AG08396 (cell line): ENCODE results near the gene CD2.

Experiments
- DNase-seq: peaks from one replicate; pipeline ENCODE4 v3.0.0; 2012; ENCODE audit warnings: low spot score, mixed read lengths

The CD2 gene

DNA sequence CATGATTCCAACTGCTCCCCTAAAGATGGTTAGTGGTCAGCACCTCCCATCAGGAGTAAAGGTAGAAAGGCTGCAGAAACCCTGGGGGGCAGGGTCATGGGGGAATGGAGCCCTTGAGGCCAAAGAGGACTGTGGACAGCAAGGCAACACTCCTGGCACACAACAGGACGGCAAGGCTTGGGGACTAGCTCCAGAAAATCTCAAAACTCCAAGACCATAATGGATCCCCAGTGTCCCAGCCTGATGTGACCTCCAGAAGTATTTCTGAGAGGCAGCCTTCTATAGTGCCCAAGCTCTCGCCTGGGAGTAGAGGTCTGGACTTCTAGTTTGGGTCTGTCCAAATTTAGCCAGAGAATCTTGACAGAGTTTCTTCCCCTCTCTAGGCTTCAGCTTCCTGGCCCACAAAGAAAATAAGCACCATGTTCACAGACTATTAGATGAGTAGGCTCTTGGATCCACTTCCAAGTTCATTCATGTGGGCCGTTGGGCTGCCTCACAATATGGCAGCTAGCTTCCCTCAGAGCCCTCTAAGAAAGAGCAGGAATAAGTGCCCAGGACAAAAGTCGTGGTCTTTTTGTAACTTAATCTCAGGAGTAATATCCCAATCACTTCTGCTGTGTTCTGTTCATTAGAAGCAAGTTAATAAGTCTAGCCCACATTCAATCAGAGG is 6.9 kb downstream of the CD2 start:
- no peak for DNase-seq

DNA sequence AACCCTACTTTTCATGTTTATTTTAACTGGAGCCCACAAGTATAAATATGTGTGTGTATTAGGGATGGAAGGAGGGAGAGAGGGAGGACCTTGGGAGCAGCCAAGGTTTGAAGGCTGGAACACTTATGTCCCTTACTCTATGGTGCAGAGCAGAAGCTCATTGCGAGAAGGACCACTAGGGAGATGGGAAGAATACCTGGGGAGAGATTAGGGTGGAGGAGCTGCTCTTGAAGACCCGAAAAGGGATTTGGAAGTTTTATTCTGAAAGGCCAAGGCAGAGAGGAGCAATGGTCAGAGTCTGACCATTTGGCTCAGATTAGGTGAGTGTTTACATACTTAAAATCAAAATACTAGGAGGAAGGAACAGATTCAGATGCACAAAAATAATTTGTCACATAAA is 8.1 kb downstream of the CD2 start:
- no peak for DNase-seq

DNA sequence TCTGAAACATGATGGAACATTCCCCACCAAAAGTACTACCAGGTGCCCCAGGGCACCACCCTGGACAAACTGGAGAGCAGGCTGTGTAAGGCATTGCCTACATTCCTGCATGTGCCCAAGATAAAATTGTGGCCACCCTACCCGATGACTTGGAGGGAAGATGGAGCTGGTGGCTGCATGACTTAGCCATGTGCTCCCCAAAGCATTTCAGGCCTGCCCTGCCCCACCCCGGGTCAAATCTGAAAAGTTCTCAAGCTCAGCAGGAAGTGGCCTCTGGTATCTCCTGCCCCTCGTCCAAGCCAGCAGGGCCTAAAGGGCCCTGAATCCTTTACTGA is 8.5 kb downstream of the CD2 start:
- DNase-seq: no peak

DNA sequence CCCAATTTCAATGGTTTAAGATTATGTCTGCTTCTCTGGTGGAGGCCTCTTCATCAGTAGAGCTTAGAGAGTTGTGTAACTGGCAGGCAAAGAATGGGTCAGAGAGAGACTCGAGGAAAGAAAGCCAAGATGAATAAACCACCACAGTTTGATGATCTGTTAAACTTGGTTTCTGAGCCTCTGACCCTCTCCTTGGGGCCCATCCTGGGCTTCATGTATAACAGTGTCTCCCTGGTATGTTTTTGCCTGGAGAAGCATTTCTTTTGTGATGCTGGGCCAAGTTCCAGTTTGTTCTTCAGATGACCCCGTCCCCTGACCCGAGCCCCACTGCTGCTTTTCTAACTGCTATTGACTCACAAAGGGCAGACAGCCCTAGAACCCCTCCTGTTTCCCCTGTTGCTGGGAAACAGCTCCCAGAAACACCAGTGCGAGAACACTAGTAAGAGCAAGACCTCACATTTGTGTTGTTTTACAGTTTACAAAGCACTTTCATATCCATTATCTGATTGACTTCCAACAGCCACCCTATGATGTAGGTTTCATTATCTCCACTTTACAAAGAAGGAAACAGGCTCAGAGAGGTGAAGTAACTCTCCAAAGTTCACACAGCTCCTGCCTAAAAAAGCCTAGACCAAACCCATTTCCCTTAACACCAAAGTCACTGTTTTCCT is 9.0 kb downstream of the CD2 start:
- DNase-seq: no peak

DNA sequence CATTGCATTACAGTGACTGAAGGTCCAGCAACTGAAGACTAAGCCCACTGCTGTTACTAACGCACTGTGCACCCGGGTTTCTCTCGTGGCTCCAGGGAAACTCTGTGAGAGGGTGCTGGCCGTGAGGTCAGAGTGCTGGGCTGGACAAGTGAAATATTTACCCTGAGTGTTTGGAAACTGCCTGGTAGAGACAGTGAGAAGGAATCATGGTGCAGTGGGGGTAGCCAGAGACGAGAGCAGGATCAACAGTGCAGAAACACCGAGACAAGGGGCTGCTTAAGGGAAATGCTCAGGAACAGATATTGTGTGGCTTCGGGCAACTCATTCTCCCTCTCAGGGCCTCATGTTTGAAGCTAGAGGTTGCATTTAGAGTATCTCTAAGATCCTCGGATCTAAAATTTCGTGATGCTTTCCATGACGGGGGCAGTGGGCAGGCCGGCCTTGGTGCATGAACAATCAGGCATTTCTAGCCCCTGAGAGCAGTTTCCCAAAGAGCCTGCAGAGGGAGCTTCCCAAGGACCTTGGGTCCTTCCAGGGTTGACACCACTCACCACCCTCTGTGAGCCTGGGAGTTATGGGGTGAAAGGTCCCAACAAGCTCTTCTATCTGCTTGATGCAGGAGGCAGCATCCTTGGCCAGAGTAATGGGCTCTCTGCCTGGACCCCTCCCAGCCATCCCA is 9.7 kb downstream of the CD2 start:
- peak; percentile 31 for DNase-seq

DNA sequence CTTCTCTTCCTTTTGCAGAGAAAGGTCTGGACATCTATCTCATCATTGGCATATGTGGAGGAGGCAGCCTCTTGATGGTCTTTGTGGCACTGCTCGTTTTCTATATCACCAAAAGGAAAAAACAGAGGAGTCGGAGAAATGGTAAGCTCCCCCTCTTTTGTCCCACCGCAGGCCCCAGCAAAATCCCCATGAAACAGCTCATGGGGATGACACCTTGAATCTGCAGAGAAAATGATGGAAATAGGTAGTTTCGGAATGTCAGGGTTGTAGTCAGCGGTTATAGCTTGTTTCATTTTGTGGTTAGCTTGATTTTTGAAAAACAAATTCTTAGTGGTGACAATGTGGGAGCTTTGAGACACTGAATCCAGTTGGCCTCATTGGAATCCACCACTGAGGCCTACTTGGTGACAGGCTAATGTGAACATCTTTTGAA is 10.3 kb downstream of the CD2 start:
- no peak for DNase-seq

DNA sequence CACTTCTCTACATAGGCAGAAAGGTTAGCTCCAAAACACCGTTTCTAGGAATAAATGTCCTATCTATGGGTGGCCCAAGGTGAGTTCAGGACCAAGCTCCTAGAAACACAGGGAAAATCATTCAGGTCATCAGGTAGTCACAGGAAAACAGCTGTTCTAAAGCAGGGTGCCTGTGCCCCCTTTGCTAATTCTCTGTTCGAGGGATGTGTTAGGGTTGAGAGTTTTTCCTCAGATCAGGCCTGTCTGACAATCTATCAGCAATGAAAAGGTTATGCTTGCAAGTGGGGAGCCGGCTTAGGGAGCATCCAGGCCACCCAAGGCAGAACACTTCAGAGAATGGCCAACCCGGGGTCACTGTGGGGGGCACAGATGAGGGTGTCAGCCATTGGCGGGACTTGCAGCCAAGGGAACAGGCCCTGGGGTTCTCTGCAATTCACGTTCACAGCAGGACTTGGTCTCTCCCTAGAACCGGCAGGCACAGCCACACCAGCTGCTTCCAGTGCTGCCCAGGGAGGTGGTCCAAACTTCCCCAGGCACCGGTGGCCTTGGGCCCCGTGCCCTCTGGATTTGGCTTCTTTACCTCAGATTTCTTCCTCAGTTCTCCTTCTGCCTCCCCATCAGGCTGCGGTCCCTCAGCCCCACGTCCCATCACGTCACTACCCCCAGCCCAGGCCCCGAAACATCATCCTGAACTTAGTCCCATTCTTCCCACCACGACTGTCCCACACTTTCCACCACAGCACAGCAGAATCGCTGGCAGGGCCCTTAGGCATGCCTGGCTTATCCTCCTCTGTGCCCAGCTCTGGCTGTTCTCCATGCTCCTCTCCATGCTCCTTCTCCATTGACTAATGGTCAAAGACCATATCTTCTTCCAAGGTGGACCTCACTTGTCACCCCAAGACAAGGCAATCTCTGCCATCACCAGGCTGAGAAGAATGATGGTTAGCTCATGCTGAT is 11.0 kb downstream of the CD2 start:
- no peak for DNase-seq

DNA sequence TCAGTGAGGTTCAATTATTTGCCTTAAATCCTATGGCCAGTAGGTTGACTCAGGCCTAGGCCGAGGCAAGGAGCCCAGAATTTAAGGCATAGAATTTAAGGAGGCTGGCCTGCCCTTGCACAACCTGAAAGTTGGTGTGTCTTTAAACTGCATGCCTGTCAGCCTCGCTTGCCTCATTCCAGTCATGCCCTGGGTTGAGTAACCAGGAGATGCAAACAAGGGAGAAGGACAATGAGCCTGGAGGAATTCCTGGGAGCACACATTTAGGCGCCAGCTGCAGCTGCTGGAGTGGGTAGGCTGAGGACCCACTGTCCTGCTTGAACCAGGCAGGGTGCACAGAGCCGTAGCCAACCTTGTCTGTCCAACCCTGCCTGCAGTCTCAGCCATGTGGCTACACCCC is 11.7 kb downstream of the CD2 start:
- no peak for DNase-seq

DNA sequence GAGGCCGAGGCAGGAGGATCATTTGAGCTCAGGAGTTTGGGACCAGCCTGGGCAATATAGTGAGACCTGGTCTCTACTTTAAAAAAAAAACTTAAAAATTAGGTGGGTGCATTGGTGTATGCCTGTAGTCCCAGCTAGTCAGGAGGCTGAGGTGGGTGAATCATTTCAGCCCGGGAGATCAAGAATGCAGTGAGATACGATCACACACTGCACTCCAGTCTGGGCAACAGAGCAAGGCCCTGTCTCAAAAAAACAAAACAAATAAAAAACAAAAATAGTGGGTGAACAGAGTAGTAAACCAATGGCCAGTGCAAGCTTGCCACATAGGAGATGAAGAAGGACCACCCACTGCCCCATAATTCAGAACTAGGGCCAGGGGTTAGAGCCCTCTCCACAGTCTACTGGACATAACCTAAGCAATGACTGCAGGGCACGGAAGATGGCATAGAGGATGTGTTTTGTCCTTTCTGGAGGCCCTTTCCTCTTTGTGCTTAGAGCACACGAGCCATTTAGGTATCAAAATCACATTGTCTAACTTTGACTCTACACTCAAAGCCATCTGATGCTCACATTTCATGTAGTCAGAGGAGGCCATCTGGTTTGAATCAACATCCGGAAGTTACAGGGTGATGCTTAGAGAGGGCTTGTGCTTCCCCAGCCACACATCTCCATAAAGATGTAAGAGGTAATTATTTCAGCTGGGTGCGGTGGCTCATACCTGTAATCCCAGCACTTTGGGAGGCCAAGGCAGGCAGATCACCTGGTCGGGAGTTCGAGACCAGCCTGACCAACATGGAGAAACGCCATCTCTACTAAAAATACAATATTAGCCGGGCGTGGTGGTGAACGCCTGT is 12.6 kb downstream of the CD2 start:
- no peak for DNase-seq

DNA sequence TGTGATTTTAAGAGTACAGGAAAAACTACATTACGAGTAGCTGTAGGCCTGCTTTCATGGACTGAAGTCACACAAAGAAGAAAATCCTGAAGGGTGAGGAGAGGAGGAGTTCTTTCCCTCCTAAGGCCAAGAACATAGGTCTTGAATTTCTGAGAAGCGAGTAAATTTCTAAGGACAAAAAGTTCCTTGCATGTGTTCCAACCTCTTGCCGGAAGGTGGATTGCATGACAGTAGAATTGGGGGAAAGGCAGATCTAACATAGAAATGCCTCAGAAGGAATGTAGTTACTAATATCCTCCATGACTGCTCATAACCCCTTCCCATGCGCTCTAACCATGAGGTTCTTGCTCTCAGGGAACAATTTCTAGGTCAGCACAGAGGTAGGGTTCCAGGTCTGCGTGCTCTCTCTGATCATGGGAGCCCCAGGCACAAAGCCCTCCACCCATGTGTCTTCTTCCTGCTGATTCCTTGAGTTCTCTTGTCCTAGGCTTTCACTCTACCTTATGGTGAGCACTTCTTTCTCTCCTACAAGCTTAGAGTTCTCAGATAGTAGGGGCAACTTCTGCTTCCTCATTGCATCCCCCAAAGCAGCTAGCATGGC is 13.7 kb downstream of the CD2 start:
- no peak for DNase-seq

DNA sequence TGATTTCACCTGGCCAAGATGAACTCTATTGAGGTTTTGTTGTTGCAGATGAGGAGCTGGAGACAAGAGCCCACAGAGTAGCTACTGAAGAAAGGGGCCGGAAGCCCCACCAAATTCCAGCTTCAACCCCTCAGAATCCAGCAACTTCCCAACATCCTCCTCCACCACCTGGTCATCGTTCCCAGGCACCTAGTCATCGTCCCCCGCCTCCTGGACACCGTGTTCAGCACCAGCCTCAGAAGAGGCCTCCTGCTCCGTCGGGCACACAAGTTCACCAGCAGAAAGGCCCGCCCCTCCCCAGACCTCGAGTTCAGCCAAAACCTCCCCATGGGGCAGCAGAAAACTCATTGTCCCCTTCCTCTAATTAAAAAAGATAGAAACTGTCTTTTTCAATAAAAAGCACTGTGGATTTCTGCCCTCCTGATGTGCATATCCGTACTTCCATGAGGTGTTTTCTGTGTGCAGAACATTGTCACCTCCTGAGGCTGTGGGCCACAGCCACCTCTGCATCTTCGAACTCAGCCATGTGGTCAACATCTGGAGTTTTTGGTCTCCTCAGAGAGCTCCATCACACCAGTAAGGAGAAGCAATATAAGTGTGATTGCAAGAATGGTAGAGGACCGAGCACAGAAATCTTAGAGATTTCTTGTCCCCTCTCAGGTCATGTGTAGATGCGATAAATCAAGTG is 14.3 kb downstream of the CD2 start:
- no peak for DNase-seq

DNA sequence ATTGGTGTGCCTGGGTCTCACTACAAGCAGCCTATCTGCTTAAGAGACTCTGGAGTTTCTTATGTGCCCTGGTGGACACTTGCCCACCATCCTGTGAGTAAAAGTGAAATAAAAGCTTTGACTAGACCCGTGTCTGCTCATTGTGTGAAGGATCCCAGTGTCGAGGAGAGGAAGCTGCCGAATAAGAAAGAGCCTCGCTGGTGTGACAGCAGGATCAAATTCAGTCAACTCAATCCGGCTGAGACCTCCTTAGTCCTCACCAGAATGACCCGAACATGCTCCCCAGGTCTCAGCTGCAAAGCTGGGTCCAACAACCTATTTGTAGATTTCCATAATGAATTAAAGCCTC is 14.8 kb downstream of the CD2 start:
- DNase-seq: no peak

DNA sequence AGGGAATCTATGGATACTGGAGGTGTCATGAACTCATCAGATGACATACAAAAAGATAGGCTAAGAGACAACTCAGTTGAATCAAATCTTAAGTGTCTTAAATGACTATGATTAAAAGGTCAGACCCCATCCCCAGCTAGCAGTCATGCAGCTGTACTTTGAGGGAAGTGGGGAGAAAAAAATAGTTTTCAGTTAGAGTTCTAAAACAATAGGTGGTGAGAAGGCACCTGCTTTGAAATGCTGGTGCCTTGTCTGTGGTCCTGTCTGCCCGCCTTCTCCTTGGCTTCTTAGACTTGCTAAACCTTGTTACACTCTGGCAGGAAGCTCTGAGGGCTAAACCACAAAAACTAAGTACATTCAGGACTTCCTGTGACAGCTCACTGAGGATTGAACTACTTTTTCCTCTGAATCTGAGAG is 15.3 kb downstream of the CD2 start:
- no peak for DNase-seq

DNA sequence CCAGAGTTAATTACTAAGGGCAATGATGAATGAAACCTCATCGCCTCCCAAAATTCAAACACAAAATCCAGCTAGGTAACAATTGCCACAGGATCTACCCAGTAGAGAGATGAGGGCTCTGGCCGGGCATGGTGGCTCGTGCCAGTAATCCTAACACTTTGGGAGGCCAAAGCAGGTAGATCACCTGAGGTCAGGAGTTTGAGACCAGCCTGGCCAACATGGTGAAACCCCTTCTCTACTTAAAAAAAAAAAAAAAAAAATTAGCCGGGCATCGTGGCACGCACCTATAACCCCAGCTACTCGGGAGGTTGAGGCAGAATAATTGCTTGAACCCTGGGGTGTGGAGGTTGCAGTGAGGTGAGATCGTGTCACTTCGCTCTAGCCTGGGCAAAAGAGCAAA is 15.8 kb downstream of the CD2 start:
- DNase-seq: no peak

DNA sequence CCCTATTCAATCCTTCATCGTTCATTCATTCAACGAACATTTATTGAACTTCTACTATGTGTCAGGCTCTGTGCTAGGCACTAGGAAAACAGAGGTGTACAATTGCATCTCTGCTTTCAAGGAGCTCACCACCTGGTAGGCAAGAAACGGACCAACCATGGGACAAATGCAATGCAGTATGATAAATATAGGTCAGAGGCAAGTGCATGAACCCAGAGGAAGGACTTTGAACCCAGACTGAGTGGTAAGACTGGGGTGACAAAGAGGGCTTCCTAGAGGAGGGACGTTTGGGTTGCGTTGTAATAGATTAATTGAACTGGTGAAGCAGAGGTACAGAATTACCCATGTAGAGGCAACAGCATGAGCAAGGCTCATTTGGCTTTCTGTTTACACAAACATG is 16.4 kb downstream of the CD2 start:
- no peak for DNase-seq

DNA sequence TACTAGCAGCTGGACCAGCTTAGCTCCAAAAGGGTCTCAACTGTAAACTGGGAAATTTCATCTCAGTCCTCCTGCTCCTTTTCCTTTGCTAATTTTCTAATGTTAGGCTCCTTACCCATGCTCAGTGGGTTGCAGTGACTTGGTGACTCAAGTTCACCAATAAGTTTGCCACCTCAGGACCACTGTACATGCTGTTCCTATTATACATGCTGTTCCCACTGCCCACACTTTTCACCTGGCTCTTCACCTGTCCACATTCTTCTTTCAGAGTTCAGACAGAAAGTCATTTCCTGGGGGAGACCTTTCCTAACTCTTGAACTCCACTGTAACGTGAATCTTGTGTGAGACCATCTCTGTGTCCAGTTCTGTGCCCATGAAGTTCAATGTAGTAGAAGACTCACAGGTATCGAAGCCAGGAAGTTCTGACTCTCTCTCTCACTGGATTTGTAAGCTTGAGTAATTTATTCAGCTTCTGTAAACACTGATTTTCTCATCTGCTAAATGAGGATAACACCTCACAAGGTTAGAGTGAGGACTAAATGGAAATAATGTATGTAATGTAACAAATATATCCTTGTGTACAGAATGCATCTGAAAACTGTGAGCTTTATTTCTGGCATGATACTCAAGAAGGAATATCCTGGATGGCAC is 17.9 kb downstream of the CD2 start:
- DNase-seq: no peak

DNA sequence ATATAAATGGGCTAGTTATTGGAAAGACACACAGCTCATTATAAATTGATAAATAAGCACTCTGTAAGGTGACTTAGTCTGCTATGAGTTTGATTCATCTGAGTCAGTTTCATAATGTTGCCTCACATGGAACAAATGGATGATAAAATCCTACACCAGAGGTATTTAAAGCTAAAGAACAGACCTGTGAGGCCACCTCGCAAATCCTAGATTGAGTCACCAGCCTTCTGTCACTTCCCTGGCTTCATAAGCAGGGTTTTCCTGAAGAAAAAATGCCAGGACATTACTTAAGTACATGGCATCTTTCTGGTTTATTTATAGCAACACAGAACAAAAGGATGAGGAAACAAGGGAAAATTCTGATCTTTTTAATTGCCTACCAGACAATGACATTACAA is 18.4 kb downstream of the CD2 start:
- DNase-seq: no peak

DNA sequence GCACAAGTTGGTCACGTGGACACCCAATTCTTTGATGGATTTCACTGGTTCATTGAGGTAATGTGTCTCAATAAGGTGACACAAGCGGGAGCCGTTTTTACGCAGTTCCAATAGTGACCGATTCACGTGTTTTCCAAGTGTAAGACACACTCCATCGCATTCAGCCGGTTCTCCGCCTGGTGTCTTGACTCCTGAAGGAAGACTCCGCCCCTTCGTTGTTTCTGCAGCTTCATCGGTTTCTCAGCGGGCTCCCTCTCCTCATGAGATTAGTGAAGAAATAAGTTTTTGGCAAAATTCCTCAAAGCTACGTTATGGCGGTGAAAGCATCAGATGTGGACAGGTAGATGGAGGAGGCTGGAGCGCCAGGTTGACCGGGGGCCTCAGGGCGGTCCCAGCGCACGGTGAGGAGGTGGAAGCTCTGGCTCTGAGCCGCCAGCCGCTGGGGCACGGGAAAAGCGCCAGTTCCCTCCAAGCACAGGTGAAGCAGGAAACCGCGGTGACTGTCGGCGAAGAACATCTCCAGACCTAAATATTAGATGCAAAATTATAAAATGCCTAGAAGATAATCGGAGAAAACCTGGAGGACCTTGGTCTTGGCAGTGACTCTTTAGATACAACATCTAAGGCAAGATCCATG is 21.0 kb downstream of the CD2 start:
- DNase-seq: no peak
